SK-N-SH treated with all-trans-retinoic acid at 6 μM for 48 hours (cell line): ENCODE measurements around the gene FAM3B.

Source experiments
- ATAC-seq: fragments of 200-7000 bp; cut with Tn5 transposase; 3 replicates; pipeline ENCODE4 v1.9.1; 2020; ENCODE audit warnings: mild to moderate bottlenecking, moderate library complexity
- CREB5 ChIP-seq: fragments of 250-450 bp; sonication (Bioruptor Pico); IDR thresholded peaks from 2 replicates; pipeline ENCODE4 v1.5.1; 2020; ENCODE audit warnings: low read depth, mild to moderate bottlenecking, moderate library complexity
- CSRNP3 ChIP-seq: fragments of 250-450 bp; sonication (Bioruptor Pico); IDR thresholded peaks from 2 replicates; pipeline ENCODE4 v1.5.1; 2021; ENCODE audit warnings: mild to moderate bottlenecking, moderate library complexity
- ESRRG ChIP-seq: fragments of 250-450 bp; sonication (Bioruptor Pico); IDR thresholded peaks from 2 replicates; pipeline ENCODE4 v1.6.1; 2021; ENCODE audit warnings: mild to moderate bottlenecking
- ISL1 ChIP-seq: fragments of 250-450 bp; sonication (Bioruptor Pico); IDR thresholded peaks from 2 replicates; pipeline ENCODE4 v2.1.2; 2022; ENCODE audit warnings: mild to moderate bottlenecking, moderate library complexity
- OSR1 ChIP-seq: fragments of 250-450 bp; sonication (Bioruptor Pico); IDR thresholded peaks from 2 replicates; pipeline ENCODE4 v1.8.0; 2022; ENCODE audit warnings: moderate library complexity, mild to moderate bottlenecking, inconsistent platforms
- PATZ1 ChIP-seq: fragments of 250-450 bp; sonication (Bioruptor Pico); IDR thresholded peaks from 2 replicates; pipeline ENCODE4 v1.8.0; 2020; ENCODE audit warnings: mild to moderate bottlenecking, moderate library complexity, borderline replicate concordance
- POU6F1 ChIP-seq: fragments of 250-450 bp; sonication (Bioruptor Pico); IDR thresholded peaks from 2 replicates; pipeline ENCODE4 v1.8.0; 2021; ENCODE audit warnings: low read depth, mild to moderate bottlenecking, moderate library complexity, borderline replicate concordance
- PPARA ChIP-seq: fragments of 250-450 bp; sonication (Bioruptor Pico); IDR thresholded peaks from 2 replicates; pipeline ENCODE4 v1.5.0; 2020; ENCODE audit warnings: mild to moderate bottlenecking, borderline replicate concordance
- RARB ChIP-seq: fragments of 250-450 bp; sonication (Bioruptor Pico); IDR thresholded peaks from 2 replicates; pipeline ENCODE4 v1.8.0; 2021; ENCODE audit warnings: mild to moderate bottlenecking, moderate library complexity
- SNAI2 ChIP-seq: fragments of 250-450 bp; sonication (Bioruptor Pico); IDR thresholded peaks from 2 replicates; pipeline ENCODE4 v1.5.0; 2020; ENCODE audit warnings: mild to moderate bottlenecking, moderate library complexity
- TOX ChIP-seq: fragments of 250-450 bp; sonication (Bioruptor Pico); IDR thresholded peaks from 2 replicates; pipeline ENCODE4 v1.8.0; 2021; ENCODE audit warnings: mild to moderate bottlenecking, moderate library complexity, borderline replicate concordance
- TSHZ2 ChIP-seq: fragments of 250-450 bp; sonication (Bioruptor Pico); IDR thresholded peaks from 2 replicates; pipeline ENCODE4 v1.5.0; 2020; ENCODE audit warnings: mild to moderate bottlenecking, moderate library complexity
- ZC3H10 ChIP-seq: fragments of 250-450 bp; sonication (Bioruptor Pico); IDR thresholded peaks from 2 replicates; pipeline ENCODE4 v1.5.1; 2021; ENCODE audit warnings: mild to moderate bottlenecking, moderate library complexity
- ZNF565 ChIP-seq: fragments of 450-650 bp; formaldehyde crosslinking; conservative IDR thresholded peaks from 2 replicates; pipeline ENCODE4 v1.5.0; 2020; ENCODE audit warnings: low read depth, mild to moderate bottlenecking, moderate library complexity
- ZNF70 ChIP-seq: fragments of 450-650 bp; formaldehyde crosslinking; IDR thresholded peaks from 2 replicates; pipeline ENCODE4 v1.5.0; 2020; ENCODE audit warnings: mild to moderate bottlenecking, moderate library complexity
- ZNF8 ChIP-seq: fragments of 450-650 bp; formaldehyde crosslinking; IDR thresholded peaks from 2 replicates; pipeline ENCODE4 v1.5.0; 2020; ENCODE audit warnings: mild to moderate bottlenecking, moderate library complexity

Gene FAM3B

GRCh38 chr21:41322496-41323382 is 6.1 kb downstream of the FAM3B start:
- no peak for ATAC-seq
- TF ChIP-seq TSHZ2 (CRISPR knock-in tag): no peak
- no peak for TF ChIP-seq ZNF70 (CRISPR knock-in tag)
- no peak for TF ChIP-seq TOX (CRISPR knock-in tag)
- TF ChIP-seq ZC3H10: no peak
- TF ChIP-seq ZNF8: no peak
- TF ChIP-seq OSR1 (CRISPR knock-in tag): no peak
- no peak for TF ChIP-seq CSRNP3 (CRISPR knock-in tag)
- no peak for TF ChIP-seq PATZ1 (CRISPR knock-in tag)
- no peak for TF ChIP-seq PPARA
- no peak for TF ChIP-seq ESRRG (CRISPR knock-in tag)
- TF ChIP-seq ZNF565 (CRISPR knock-in tag): no peak

- TF ChIP-seq RARB (CRISPR knock-in tag) (no peak), ESRRG (CRISPR knock-in tag) (no peak), PATZ1 (CRISPR knock-in tag) (no peak), ZC3H10 (no peak), CREB5 (no peak), OSR1 (CRISPR knock-in tag) (no peak), PPARA (no peak), ZNF565 (CRISPR knock-in tag) (no peak), TOX (CRISPR knock-in tag) (no peak), ZNF70 (CRISPR knock-in tag) (no peak), POU6F1 (CRISPR knock-in tag) (no peak), ISL1 (no peak), SNAI2 (CRISPR knock-in tag) (no peak)
- ATAC-seq: no peak
These were observed 8.7 kb downstream of the FAM3B start for GRCh38 chr21:41325138-41325912.
